Ascending aorta (tissue), 2 donors: ENCODE data around the gene LRRC3B. TPM values are rescaled to one million over a fixed set of nuclear protein-coding genes. Genes with fewer than 3 reads are reported as not detected.

Experiments used
- DNase-seq, 2 donors: peaks; one replicate each; pipeline ENCODE4 v3.0.0-alpha.2; 2019; ENCODE audit warnings: low spot score in 2 of 2
- H3K27ac ChIP-seq, 2 donors: fragments of 200-600 bp; sonication (generic); one replicate each; pipeline ENCODE4 v1.5.1; 2016 to 2017; ENCODE audit warnings: mild to moderate bottlenecking in 1 of 2
- H3K27me3 ChIP-seq: fragments of 200-600 bp; sonication (generic); one replicate; pipeline ENCODE4 v1.5.1; 2017
- H3K36me3 ChIP-seq, 2 donors: fragments of 200-600 bp; sonication (generic); one replicate each; pipeline ENCODE4 v1.5.1; 2016
- H3K4me1 ChIP-seq, 2 donors: fragments of 200-600 bp; sonication (generic); one replicate each; pipeline ENCODE4 v1.5.1; 2016 to 2017; ENCODE audit warnings: mild to moderate bottlenecking in 1 of 2
- H3K4me3 ChIP-seq, 2 donors: fragments of 200-600 bp; sonication (generic); one replicate each; pipeline ENCODE4 v1.5.1; 2016 to 2017; ENCODE audit warnings: mild to moderate bottlenecking in 1 of 2
- H3K9me3 ChIP-seq, 2 donors: fragments of 200-600 bp; sonication (generic); one replicate each; pipeline ENCODE4 v1.5.1; 2016
- CTCF ChIP-seq, 3 experiments: fragments of 200-600 bp in 2 of 3; fragments of 450-650 bp in 1 of 3; sonication (generic) in 2 of 3; IDR thresholded peaks; one replicate each; pipeline ENCODE4 v1.5.1; 2016 to 2019; ENCODE audit warnings: antibody characterized with exemption in 3 of 3, mild to moderate bottlenecking in 1 of 3, moderate library complexity in 1 of 3
- intact Hi-C: fragments of 100-400 bp; cut with DNase I; formaldehyde crosslinking; loops from one replicate; pipeline ENCODE4 v1.15.1; 2023
- total RNA-seq: library from RNA; depleted of rRNA; stranded (reverse); fragments of >200 nt; gene quantifications from one replicate; pipeline ENCODE4 v1.1.0, GENCODE V29; 2016

The LRRC3B gene
- total RNA-seq, 1 donor from 2014 or later: not detected

- H3K27me3 ChIP-seq: no peaks in the 10 kb centered on the region
- no peaks in the 10 kb centered on the region for H3K4me1 ChIP-seq
- H3K27ac ChIP-seq: no peak overlapping the region
- no peak for DNase-seq
- H3K36me3 ChIP-seq: no peaks in the 10 kb centered on the region
- TF ChIP-seq CTCF (IDR thresholded peaks at IDR 0.05): no peak
- no peaks in the 10 kb centered on the region for H3K9me3 ChIP-seq
- no peak overlapping the region for H3K4me3 ChIP-seq
- intact Hi-C loops: no loop called here
Measured at GRCh38 chr3:26687466-26687865, 64.9 kb downstream of the LRRC3B start.

DNA sequence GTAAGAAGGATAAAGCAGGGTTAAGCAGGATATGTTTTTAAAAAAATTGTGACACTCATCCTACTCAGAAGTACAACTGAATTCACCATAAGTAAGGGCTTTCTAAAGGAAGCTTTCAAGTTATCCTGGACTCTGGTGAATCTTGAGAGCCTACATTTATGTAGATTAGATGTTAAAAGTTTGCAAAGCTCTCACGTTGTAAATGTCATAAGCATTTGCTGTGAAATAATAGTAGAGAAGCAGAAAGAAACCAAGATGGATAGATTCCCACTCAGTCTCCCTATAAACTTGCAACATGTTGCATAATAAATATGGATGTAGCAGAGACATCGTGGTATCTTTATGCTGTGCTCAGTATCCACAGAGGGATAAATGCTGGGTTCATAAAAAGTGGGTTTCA lies 77.0 kb downstream of the LRRC3B start:
- Histone ChIP-seq H3K27me3 (no peaks in the 10 kb centered on the region), H3K27ac (no peak overlapping the region), H3K4me1 (no peaks in the 10 kb centered on the region), H3K9me3 (no peaks in the 10 kb centered on the region), H3K4me3 (no peak overlapping the region), H3K36me3 (no peaks in the 10 kb centered on the region)
- intact Hi-C loops: no loop called here
- DNase-seq: no peak
- no peak for TF ChIP-seq CTCF (IDR thresholded peaks at IDR 0.05)

DNA sequence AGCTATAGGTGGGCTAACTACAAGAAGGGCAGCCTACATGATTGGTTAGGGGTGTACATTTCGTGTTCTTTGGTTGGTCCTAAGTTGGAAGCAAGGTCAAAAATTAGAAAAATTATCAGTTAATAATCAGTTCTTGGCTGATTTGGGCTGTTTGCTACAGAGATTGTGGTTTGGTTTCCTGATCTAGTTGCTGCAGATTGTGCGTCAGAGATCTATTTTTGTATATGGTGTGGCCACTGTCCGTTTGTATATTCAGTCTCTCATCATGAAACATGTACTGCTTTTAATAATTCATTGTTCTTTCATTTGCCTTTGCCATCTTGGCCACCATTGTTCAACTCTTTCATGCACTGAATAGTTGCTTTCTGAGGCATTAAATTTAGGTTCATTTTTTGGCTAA lies 80.9 kb downstream of the LRRC3B start:
- intact Hi-C loops: no loop called here

DNA sequence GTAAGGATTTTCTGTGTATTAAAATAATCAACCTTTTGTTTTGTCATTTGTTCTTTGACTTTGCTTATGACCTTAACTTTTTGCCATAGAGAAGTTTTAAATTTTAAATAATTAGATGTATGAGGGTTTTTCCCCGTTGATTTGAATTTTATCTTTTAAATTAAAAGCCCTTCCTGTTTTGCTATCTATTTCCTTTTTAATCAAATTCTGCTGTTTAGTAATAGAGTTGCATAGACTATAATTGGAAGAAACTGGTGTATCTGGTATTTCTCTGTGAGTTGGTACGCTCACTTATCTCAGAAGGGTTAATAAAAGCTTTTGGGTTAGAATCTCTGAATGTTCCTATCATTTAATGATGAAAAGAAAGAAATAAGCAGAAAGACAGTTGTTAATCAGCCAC lies 82.2 kb downstream of the LRRC3B start:
- no peak overlapping the region for H3K27ac ChIP-seq
- no peaks in the 10 kb centered on the region for H3K36me3 ChIP-seq
- TF ChIP-seq CTCF (IDR thresholded peaks at IDR 0.05): no peak
- H3K4me1 ChIP-seq: no peaks in the 10 kb centered on the region
- DNase-seq: no peak
- H3K9me3 ChIP-seq: no peaks in the 10 kb centered on the region
- intact Hi-C loops: no loop called here
- H3K27me3 ChIP-seq: no peaks in the 10 kb centered on the region
- no peak overlapping the region for H3K4me3 ChIP-seq

More for the DNA sequence above, 80.9 kb downstream of the LRRC3B start:
- Histone ChIP-seq H3K4me1 (no peaks in the 10 kb centered on the region), H3K27ac (no peak overlapping the region), H3K9me3 (no peaks in the 10 kb centered on the region), H3K27me3 (no peaks in the 10 kb centered on the region), H3K4me3 (no peak overlapping the region), H3K36me3 (no peaks in the 10 kb centered on the region)
- no peak for TF ChIP-seq CTCF (IDR thresholded peaks at IDR 0.05)
- no peak for DNase-seq

- no peaks in the 10 kb centered on the region for H3K4me1 ChIP-seq
- no peaks in the 10 kb centered on the region for H3K27me3 ChIP-seq
- no peak for DNase-seq
- no peak overlapping the region for H3K4me3 ChIP-seq
- no peak overlapping the region for H3K27ac ChIP-seq
- TF ChIP-seq CTCF (IDR thresholded peaks at IDR 0.05): no peak
- intact Hi-C loops: no loop called here
- no peaks in the 10 kb centered on the region for H3K36me3 ChIP-seq
- H3K9me3 ChIP-seq: no peaks in the 10 kb centered on the region
Measured at GRCh38 chr3:26708501-26708900, 85.9 kb downstream of the LRRC3B start.
